Measurements from ENCODE around the gene ZNF175. TPM values are rescaled to one million over a fixed set of nuclear protein-coding genes. Genes with fewer than 3 reads are reported as not detected.
A peak's percentile ranks its signal among the peaks of the same experiment; 100 is the strongest.

The ZNF175 gene
- total and polyA plus RNA-seq, 9 of the 15 experiments (the other 6 are each of a cell fraction or from before 2014, with no cell fraction given) = 3.7 to 37.9 (median 14.0) TPM

DNA sequence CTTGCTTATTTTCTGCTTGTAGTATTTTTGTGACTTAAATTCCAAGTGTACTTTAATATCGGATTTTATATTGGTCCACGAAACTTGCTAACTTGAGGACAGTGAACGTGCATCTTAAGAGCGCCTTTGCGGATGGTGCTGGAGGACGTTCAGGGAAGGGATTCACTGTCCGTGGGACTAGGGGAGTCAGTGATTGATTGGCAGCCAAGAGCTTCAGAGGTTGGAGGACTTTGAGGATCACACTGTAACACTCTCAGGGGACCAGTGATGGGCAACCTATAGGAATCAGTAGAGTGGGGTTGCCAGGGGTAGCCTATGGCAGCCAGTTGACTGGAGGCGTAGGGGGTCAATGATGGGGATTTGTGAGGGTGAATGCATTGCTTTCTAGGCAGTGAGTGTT, 516 bp downstream of the ZNF175 start:
- Histone ChIP-seq H3K79me2 (ENCODE audit: control insufficient read depth, insufficient read depth, low read length) (peaks cover 55% of the 10 kb centered on the region), H3K27me3 (ENCODE audit: control insufficient read depth in 2 of 2, insufficient read depth in 2 of 2, low read length in 2 of 2) (no peaks in the 10 kb centered on the region), H3K9me3 (replicated peaks; ENCODE audit: control insufficient read depth, insufficient read depth, low read depth, low read length) (no peaks in the 10 kb centered on the region), H2AFZ (ENCODE audit: low read depth, low read length) (no peak overlapping the region), H3K4me3 (peak overlapping the region; percentile 71), H3K4me1 (replicated peaks in 1 of 2; ENCODE audit: control insufficient read depth in 2 of 2, insufficient read depth in 2 of 2, low read length in 2 of 2) (peaks cover 10 to 49% of the 10 kb centered on the region in 2 experiments), H3K36me3 (ENCODE audit: control insufficient read depth, insufficient read depth, low read length) (peaks cover 39% of the 10 kb centered on the region), H3K27ac (ENCODE audit: extremely low read depth, low read depth, low read length) (peak overlapping the region; percentile 76), H3K4me2 (ENCODE audit: insufficient read depth, low read length) (peak overlapping the region; percentile 97), H3K9ac (ENCODE audit: insufficient read depth in 1 of 2, low read depth in 2 of 2, low read length in 2 of 2) (peak overlapping the region; percentile 66 to 86; a peak in 3 of 4 replicates), H4K20me1 (replicated peaks; ENCODE audit: control insufficient read depth, insufficient read depth, low read length) (no peaks in the 10 kb centered on the region), H3K9me1 (ENCODE audit: control insufficient read depth, insufficient read depth, low read length) (no peaks in the 10 kb centered on the region)
- DNase-seq (ENCODE audit: extremely low read depth in 1 of 4, low spot score in 3 of 4) (peak in 1 of 4 experiments; percentile 22), FAIRE-seq (no peak), ATAC-seq (peak; percentile 28)
- intact Hi-C loops (cut with micrococcal nuclease) = no loop called here
- TSS peak; percentile 53 for BruUV-seq (replicated peaks)
- CTCF ChIA-PET (ENCODE audit: low intra/inter-chr PET ratio) = interaction anchor here (1.2 kb wide), 1 partner anchor 99 kb away, joined by 4 read pairs; no protein-coding TSS in a partner anchor
- POLR2A ChIA-PET = interaction anchor here (0.7 to 1.9 kb wide), 5 partner anchors 10 to 131 kb away, joined by 3 to 16 read pairs (median 3); no protein-coding TSS in a partner anchor
- TF ChIP-seq KLF10 (CRISPR knock-in tag; IDR thresholded peaks at IDR 0.05) (0 out of 2 replicates have a peak, but pooled peaks have one; percentile 38), NFRKB (IDR thresholded peaks at IDR 0.05; ENCODE audit: low read depth) (no peak), NR2C2 (CRISPR knock-in tag; IDR thresholded peaks at IDR 0.05) (0 out of 2 replicates have a peak, but pooled peaks have one; percentile 51), NR2C2 (tag; IDR thresholded peaks at IDR 0.05) (no peak), ZZZ3 (IDR thresholded peaks at IDR 0.05) (no peak), SIN3A (IDR thresholded peaks at IDR 0.05; ENCODE audit: borderline replicate concordance in 2 of 2, control insufficient read depth in 1 of 2, low read depth in 2 of 2, low read length in 2 of 2) (no peak; a peak in 1 of 4 replicates), DDX20 (tag; IDR thresholded peaks at IDR 0.05; ENCODE audit: low read depth) (no peak), SMAD1 (IDR thresholded peaks at IDR 0.05; ENCODE audit: low read depth, low read length, partially characterized antibody) (no peak), HIVEP1 (CRISPR knock-in tag; IDR thresholded peaks at IDR 0.05) (no peak), MEIS2 (IDR thresholded peaks at IDR 0.05; ENCODE audit: partially characterized antibody) (peak; percentile 30), KAT7 (CRISPR knock-in tag; IDR thresholded peaks at IDR 0.05; ENCODE audit: borderline replicate concordance) (0 out of 2 replicates have a peak, but pooled peaks have one; percentile 12), MECOM (CRISPR knock-in tag; IDR thresholded peaks at IDR 0.05) (peak; percentile 63; the same call in 1 of the 2 replicates), CHD1 (IDR thresholded peaks at IDR 0.05; ENCODE audit: low read length) (peak; percentile 41)
- TF ChIP-seq, protein P1, sequence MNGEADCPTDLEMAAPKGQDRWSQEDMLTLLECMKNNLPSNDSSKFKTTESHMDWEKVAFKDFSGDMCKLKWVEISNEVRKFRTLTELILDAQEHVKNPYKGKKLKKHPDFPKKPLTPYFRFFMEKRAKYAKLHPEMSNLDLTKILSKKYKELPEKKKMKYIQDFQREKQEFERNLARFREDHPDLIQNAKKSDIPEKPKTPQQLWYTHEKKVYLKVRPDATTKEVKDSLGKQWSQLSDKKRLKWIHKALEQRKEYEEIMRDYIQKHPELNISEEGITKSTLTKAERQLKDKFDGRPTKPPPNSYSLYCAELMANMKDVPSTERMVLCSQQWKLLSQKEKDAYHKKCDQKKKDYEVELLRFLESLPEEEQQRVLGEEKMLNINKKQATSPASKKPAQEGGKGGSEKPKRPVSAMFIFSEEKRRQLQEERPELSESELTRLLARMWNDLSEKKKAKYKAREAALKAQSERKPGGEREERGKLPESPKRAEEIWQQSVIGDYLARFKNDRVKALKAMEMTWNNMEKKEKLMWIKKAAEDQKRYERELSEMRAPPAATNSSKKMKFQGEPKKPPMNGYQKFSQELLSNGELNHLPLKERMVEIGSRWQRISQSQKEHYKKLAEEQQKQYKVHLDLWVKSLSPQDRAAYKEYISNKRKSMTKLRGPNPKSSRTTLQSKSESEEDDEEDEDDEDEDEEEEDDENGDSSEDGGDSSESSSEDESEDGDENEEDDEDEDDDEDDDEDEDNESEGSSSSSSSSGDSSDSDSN (IDR thresholded peaks at IDR 0.05; ENCODE audit: borderline replicate concordance in 1 of 2, low read depth in 2 of 2, low read length in 2 of 2) = 0 out of 4 replicates have a peak, but pooled peaks of 1 of the 2 experiments have one; percentile 47
- TF ChIP-seq, protein P2, sequence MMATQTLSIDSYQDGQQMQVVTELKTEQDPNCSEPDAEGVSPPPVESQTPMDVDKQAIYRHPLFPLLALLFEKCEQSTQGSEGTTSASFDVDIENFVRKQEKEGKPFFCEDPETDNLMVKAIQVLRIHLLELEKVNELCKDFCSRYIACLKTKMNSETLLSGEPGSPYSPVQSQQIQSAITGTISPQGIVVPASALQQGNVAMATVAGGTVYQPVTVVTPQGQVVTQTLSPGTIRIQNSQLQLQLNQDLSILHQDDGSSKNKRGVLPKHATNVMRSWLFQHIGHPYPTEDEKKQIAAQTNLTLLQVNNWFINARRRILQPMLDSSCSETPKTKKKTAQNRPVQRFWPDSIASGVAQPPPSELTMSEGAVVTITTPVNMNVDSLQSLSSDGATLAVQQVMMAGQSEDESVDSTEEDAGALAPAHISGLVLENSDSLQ (IDR thresholded peaks at IDR 0.05) = peak; percentile 88
- in situ Hi-C loops (cut with MboI) = no loop called here
- 0% methylated on average over 8 of the region's 8 CpGs for WGBS (ENCODE audit: insufficient coverage, low coverage, missing lambda C conversion rate)

All from K562 (cell line).